Measurements from ENCODE around the gene PGM5. TPM values are rescaled to one million over a fixed set of nuclear protein-coding genes. Genes with fewer than 3 reads are reported as not detected.

Gene PGM5
- total RNA-seq, 3 donors from 2014 or later, result 11.2 to 535 (median 22.6) TPM

- TF ChIP-seq CTCF (IDR thresholded peaks at IDR 0.05), result no peak
- H3K9me3 ChIP-seq, result no peaks in the 10 kb centered on the region
- peaks cover 3% of the 10 kb centered on the region for H3K4me1 ChIP-seq (ENCODE audit: low read depth)
- no peaks in the 10 kb centered on the region for H3K36me3 ChIP-seq (ENCODE audit: low read depth)
- ATAC-seq (no peak), DNase-seq (no peak)
- intact Hi-C loops (cut with DNase I, micrococcal nuclease), result no loop called here
- H3K4me3 ChIP-seq, result no peak overlapping the region
Measured at GRCh38 chr9:68513981-68514380, 157.6 kb downstream of the PGM5 start.

- Histone ChIP-seq H3K36me3 (ENCODE audit: low read depth) (no peaks in the 10 kb centered on the region), H3K4me1 (ENCODE audit: low read depth) (peaks cover 3% of the 10 kb centered on the region), H3K4me3 (no peak overlapping the region), H3K9me3 (no peaks in the 10 kb centered on the region)
- DNase-seq, result peak in 1 of 3 donors; percentile 43
- peak; percentile 95 for ATAC-seq
- TF ChIP-seq CTCF (IDR thresholded peaks at IDR 0.05), result no peak
- intact Hi-C loops (cut with DNase I, micrococcal nuclease), result no loop called here
Measured at GRCh38 chr9:68515326-68516017, 159.1 kb downstream of the PGM5 start.

- no peak overlapping the region for H3K4me3 ChIP-seq
- ATAC-seq (peak; percentile 59), DNase-seq (no peak)
- peaks cover 3% of the 10 kb centered on the region for H3K4me1 ChIP-seq (ENCODE audit: low read depth)
- no peak for TF ChIP-seq CTCF (IDR thresholded peaks at IDR 0.05)
- no peaks in the 10 kb centered on the region for H3K36me3 ChIP-seq (ENCODE audit: low read depth)
- H3K9me3 ChIP-seq, result no peaks in the 10 kb centered on the region
- intact Hi-C loops (cut with DNase I, micrococcal nuclease), result no loop called here
Measured at GRCh38 chr9:68522131-68522530, 165.7 kb downstream of the PGM5 start.

- peak; percentile 13 for ATAC-seq
- no peak for TF ChIP-seq CTCF (IDR thresholded peaks at IDR 0.05)
- no peak for DNase-seq
- intact Hi-C loops (cut with DNase I, micrococcal nuclease), result no loop called here
- Histone ChIP-seq H3K36me3 (ENCODE audit: low read depth) (no peaks in the 10 kb centered on the region), H3K4me3 (no peak overlapping the region), H3K9me3 (no peaks in the 10 kb centered on the region), H3K4me1 (ENCODE audit: low read depth) (peaks cover 3% of the 10 kb centered on the region)
Measured at GRCh38 chr9:68522954-68523353, 166.5 kb downstream of the PGM5 start.

GRCh38 chr9:68523367-68523936 is 167.0 kb downstream of the PGM5 start:
- intact Hi-C loops (cut with DNase I, micrococcal nuclease), result no loop called here
- no peak for TF ChIP-seq CTCF (IDR thresholded peaks at IDR 0.05)
- H3K9me3 ChIP-seq, result no peaks in the 10 kb centered on the region
- DNase-seq (no peak), ATAC-seq (peak; percentile 62)
- peaks cover 3% of the 10 kb centered on the region for H3K4me1 ChIP-seq (ENCODE audit: low read depth)
- no peaks in the 10 kb centered on the region for H3K36me3 ChIP-seq (ENCODE audit: low read depth)
- no peak overlapping the region for H3K4me3 ChIP-seq

All from mucosa of descending colon (tissue), 3 donors.